AG09319 (cell line): ENCODE data around the gene FAM135A.

Experiments
- DNase-seq: peaks from one replicate; pipeline ENCODE4 v3.0.0-alpha.2; 2010; ENCODE audit warnings: low read depth; ENCODE audit errors: extremely low read depth
- CTCF ChIP-seq: IDR thresholded peaks from 2 replicates; pipeline ENCODE4 v1.5.1; 2011; ENCODE audit warnings: low read depth, mild to moderate bottlenecking, inconsistent platforms, low read length, moderate library complexity

Gene FAM135A

GRCh38 chr6:70375882-70376281 lies 37.4 kb upstream of the FAM135A start:
- no peak; the same call in none of the 2 replicates for TF ChIP-seq CTCF
- no peak for DNase-seq

- DNase-seq: no peak
- no peak for TF ChIP-seq CTCF
Measured at GRCh38 chr6:70376628-70377027, 36.7 kb upstream of the FAM135A start.

GRCh38 chr6:70377372-70377771 lies 35.9 kb upstream of the FAM135A start:
- TF ChIP-seq CTCF: no peak
- no peak for DNase-seq

- TF ChIP-seq CTCF: no peak
- DNase-seq: no peak
Measured at GRCh38 chr6:70379473-70380013, 33.8 kb upstream of the FAM135A start.

GRCh38 chr6:70380252-70380651 lies 33.1 kb upstream of the FAM135A start:
- TF ChIP-seq CTCF: no peak

GRCh38 chr6:70380771-70381416 lies 32.4 kb upstream of the FAM135A start:
- no peak for TF ChIP-seq CTCF
- DNase-seq: no peak

More at GRCh38 chr6:70380252-70380651, 33.1 kb upstream of the FAM135A start:
- DNase-seq: no peak

- no peak for TF ChIP-seq CTCF
- no peak for DNase-seq
Measured at GRCh38 chr6:70381417-70381782, 31.9 kb upstream of the FAM135A start.
